Activated CD8-positive, alpha-beta T cell treated with anti-CD3 and anti-CD28 coated beads for 36 hours (primary cell): ENCODE measurements around the gene FGFR4. TPM values are rescaled to one million over a fixed set of nuclear protein-coding genes. Genes with fewer than 3 reads are reported as not detected.
A peak's percentile ranks its signal among the peaks of the same experiment; 100 is the strongest.

Source experiments
- ATAC-seq: fragments of 200-7000 bp; cut with Tn5 transposase; one replicate; pipeline ENCODE4 v1.10.0; 2021; ENCODE audit warnings: mild to moderate bottlenecking, moderate library complexity
- CTCF ChIA-PET: fragments of 350-600 bp; sonication (Branson Sonifier 250); formaldehyde crosslinking; loops from one replicate; lab custom pipeline; 2021; ENCODE audit warnings: antibody characterized with exemption; lab: Charles Lee
- POLR2A ChIA-PET: fragments of 350-600 bp; sonication (Branson Sonifier 250); formaldehyde crosslinking; loops from one replicate; lab custom pipeline; 2021; ENCODE audit warnings: antibody characterized with exemption; lab: Charles Lee
- DNase-seq: peaks from one replicate; pipeline ENCODE4 v3.0.0-alpha.2; 2020
- H3K27ac Mint-ChIP-seq: one replicate; pipeline ENCODE4 v1.8.0; 2021; ENCODE audit warnings: mild to moderate bottlenecking, mixed read lengths
- H3K27me3 Mint-ChIP-seq: one replicate; pipeline ENCODE4 v1.8.0; 2021; ENCODE audit warnings: mixed read lengths
- H3K36me3 Mint-ChIP-seq: one replicate; pipeline ENCODE4 v1.8.0; 2021; ENCODE audit warnings: low read depth, mixed read lengths
- H3K4me1 Mint-ChIP-seq: one replicate; pipeline ENCODE4 v1.8.0; 2021; ENCODE audit warnings: low read depth, mixed read lengths
- H3K4me3 Mint-ChIP-seq: one replicate; pipeline ENCODE4 v1.8.0; 2021; ENCODE audit warnings: mild to moderate bottlenecking, moderate library complexity, mixed read lengths
- H3K9me3 Mint-ChIP-seq: one replicate; pipeline ENCODE4 v1.8.0; 2021; ENCODE audit warnings: mixed read lengths
- intact Hi-C: fragments of 100-400 bp; cut with micrococcal nuclease; formaldehyde crosslinking; loops from one replicate; pipeline ENCODE4 v1.10.0; 2022
- total RNA-seq, 2 experiments: library from RNA; stranded (reverse); gene quantifications; one replicate each; pipeline ENCODE4 v1.2.3, GENCODE V29; 2021
- TF ChIP-seq, protein P1 (sequence below): fragments of 200-600 bp; IDR thresholded peaks from one replicate; pipeline ENCODE4 v1.8.0; 2022; ENCODE audit warnings: antibody characterized with exemption, mild to moderate bottlenecking

Gene FGFR4
- total RNA-seq: 1 to 10 TPM; 1.3 to 2.2 TPM

DNA sequence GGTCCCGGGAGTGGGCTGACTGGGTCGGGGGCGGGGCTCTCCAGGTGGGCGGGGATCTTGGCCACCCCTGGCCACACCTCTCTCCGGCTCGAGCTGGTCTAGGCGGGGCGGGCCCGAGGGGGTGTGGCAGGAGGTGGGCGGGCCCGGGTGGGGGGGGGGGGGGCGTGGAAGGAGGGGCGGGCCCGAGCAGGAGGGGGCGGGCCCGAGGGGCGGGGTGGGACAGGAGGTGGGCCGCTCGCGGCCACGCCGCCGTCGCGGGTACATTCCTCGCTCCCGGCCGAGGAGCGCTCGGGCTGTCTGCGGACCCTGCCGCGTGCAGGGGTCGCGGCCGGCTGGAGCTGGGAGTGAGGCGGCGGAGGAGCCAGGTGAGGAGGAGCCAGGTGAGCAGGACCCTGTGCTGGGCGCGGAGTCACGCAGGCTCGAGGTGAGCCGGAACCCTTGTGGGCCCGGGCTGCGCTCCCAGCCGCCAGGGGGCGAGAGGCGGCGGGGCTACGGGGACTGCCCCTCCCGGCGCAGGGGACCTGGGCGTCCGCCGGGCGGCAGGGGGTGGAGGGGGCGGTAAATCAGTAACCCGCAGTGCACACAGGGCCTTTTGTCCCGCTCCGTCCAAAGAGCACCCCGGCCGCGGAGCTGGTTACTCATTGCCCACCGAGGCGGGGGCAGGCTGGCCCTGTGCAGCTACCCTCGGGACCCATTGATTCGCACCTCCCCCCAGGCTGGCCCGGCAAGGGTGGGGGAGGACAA is at the start of gene FGFR4:
Gene FGFR4 (plus strand): TSS at position 262 of the 744 bp plus-strand sequence. CDS start 2,688 bp downstream, outside the sequence.
- peak within 1 kb of the TSS; percentile 22 for H3K4me3 Mint-ChIP-seq
- ATAC-seq: peak; percentile 85
- TF ChIP-seq, protein P1, sequence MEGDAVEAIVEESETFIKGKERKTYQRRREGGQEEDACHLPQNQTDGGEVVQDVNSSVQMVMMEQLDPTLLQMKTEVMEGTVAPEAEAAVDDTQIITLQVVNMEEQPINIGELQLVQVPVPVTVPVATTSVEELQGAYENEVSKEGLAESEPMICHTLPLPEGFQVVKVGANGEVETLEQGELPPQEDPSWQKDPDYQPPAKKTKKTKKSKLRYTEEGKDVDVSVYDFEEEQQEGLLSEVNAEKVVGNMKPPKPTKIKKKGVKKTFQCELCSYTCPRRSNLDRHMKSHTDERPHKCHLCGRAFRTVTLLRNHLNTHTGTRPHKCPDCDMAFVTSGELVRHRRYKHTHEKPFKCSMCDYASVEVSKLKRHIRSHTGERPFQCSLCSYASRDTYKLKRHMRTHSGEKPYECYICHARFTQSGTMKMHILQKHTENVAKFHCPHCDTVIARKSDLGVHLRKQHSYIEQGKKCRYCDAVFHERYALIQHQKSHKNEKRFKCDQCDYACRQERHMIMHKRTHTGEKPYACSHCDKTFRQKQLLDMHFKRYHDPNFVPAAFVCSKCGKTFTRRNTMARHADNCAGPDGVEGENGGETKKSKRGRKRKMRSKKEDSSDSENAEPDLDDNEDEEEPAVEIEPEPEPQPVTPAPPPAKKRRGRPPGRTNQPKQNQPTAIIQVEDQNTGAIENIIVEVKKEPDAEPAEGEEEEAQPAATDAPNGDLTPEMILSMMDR: peak; percentile 78
- CTCF ChIA-PET: interaction anchor here (0.7 to 3.3 kb wide), 9 partner anchors 8 to 328 kb away, joined by 3 to 44 read pairs (median 3); no protein-coding TSS in a partner anchor
- no peaks in the 10 kb centered on the region for H3K9me3 Mint-ChIP-seq
- H3K36me3 Mint-ChIP-seq: no peaks in the 10 kb centered on the region
- POLR2A ChIA-PET: interaction anchor here (0.8 to 1.0 kb wide), 2 partner anchors 11 to 621 kb away, joined by 3 read pairs; no protein-coding TSS in a partner anchor
- intact Hi-C loops: no loop called here
- H3K4me1 Mint-ChIP-seq: peaks cover 3% of the 10 kb centered on the region
- H3K27ac Mint-ChIP-seq: no peak within 1 kb of the TSS
- peaks cover 15% of the 10 kb centered on the region for H3K27me3 Mint-ChIP-seq
- peak; percentile 64 for DNase-seq

DNA sequence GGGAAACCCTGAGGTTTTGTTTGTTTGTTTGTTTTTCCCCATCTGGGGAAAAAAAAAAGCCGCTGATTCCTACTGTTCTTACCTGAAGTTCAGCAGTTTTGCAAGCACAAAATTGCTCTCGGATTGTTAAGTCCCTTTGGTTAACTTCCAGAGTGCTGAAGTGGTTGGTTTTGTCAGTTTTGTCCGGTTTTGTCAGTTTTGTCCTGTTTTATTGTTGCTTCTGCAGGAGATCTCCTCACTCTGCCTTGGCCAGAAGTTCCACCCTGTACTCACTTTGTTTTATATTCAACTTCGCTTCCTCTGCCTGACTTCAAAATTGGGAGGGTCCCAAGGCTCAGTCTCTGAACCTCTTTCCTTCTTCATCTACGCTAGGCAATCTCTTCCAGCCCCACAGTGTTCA is 49.8 kb upstream of the FGFR4 start:
- H3K4me3 Mint-ChIP-seq: no peak overlapping the region
- no peaks in the 10 kb centered on the region for H3K27me3 Mint-ChIP-seq
- H3K27ac Mint-ChIP-seq: no peak overlapping the region
- intact Hi-C loops: no loop called here
- ChIA-PET CTCF (interaction anchor here (1.4 kb wide), 1 partner anchor 35 kb away, joined by 3 read pairs; no protein-coding TSS in a partner anchor), POLR2A (no interaction called here)
- peaks cover 24% of the 10 kb centered on the region for H3K36me3 Mint-ChIP-seq
- no peak for ATAC-seq
- H3K9me3 Mint-ChIP-seq: no peaks in the 10 kb centered on the region
- DNase-seq: no peak
- TF ChIP-seq, protein P1: no peak
- peaks cover 22% of the 10 kb centered on the region for H3K4me1 Mint-ChIP-seq

DNA sequence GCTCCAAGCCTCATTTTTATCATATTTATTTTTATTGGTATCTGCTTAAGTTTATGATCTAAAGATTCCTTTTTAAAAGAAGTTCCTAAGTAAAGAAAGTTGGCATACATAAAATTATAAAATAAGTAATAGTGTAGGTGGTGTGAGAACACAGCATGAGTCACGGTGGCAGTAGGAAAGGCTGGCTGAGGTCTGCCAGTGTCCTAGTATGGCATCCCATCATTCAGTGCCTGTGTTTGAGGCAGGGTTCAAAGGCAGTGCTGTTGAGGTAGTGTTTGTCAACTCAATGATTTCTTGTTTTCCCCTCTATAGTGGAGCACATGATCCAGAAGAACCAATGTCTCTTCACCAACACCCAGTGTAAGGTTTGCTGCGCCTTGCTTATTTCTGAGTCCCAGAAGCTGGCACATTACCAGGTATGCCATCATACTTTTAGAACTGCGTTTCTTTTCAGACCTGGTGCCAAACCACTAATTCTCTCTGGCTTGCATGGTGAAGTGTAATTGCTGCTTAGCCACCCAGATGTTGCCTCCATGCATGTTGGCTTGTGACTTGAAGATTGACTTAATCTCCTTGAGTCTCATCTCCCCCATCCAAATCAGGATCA is 45.8 kb upstream of the FGFR4 start:
- intact Hi-C loops: no loop called here
- no peak for DNase-seq
- H3K4me1 Mint-ChIP-seq: peaks cover 14% of the 10 kb centered on the region
- CTCF ChIA-PET: interaction anchor here (1.9 kb wide), 1 partner anchor 36 kb away, joined by 3 read pairs; no protein-coding TSS in a partner anchor
- no peaks in the 10 kb centered on the region for H3K27me3 Mint-ChIP-seq
- POLR2A ChIA-PET: interaction anchor here (0.8 to 1.3 kb wide), 2 partner anchors 9 to 380 kb away, joined by 3 to 4 read pairs; no protein-coding TSS in a partner anchor
- peaks cover 24% of the 10 kb centered on the region for H3K36me3 Mint-ChIP-seq
- no peak overlapping the region for H3K27ac Mint-ChIP-seq
- TF ChIP-seq, protein P1: no peak
- no peak for ATAC-seq
- no peaks in the 10 kb centered on the region for H3K9me3 Mint-ChIP-seq
- no peak overlapping the region for H3K4me3 Mint-ChIP-seq

DNA sequence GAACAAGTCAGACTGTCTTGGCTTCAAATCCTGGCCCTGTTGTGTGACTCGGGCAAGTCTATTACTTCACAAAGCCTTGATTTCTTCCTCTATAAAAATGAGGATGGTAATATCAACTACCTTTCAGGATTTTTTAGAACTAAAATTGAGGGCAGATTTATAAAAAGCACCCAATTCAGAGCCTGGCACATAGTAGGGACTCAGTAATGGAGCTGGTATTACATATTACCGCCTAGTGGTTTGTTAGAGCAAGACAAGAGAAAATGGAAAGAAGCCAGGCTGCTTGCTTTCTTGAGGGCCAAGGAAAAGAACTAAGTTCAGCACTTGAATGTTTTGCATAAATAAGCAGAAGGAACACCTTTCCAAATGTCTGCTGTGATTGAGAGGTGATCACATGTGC is 44.8 kb upstream of the FGFR4 start:
- POLR2A ChIA-PET: interaction anchor here (0.8 to 1.3 kb wide), 2 partner anchors 8 to 381 kb away, joined by 3 to 4 read pairs; no protein-coding TSS in a partner anchor
- ATAC-seq: no peak
- DNase-seq: no peak
- no peak overlapping the region for H3K27ac Mint-ChIP-seq
- peaks cover 21% of the 10 kb centered on the region for H3K36me3 Mint-ChIP-seq
- CTCF ChIA-PET: interaction anchor here (1.9 kb wide), 1 partner anchor 37 kb away, joined by 3 read pairs; no protein-coding TSS in a partner anchor
- H3K4me1 Mint-ChIP-seq: peaks cover 7% of the 10 kb centered on the region
- no peaks in the 10 kb centered on the region for H3K9me3 Mint-ChIP-seq
- TF ChIP-seq, protein P1: no peak
- intact Hi-C loops: no loop called here
- H3K4me3 Mint-ChIP-seq: no peak overlapping the region
- no peaks in the 10 kb centered on the region for H3K27me3 Mint-ChIP-seq
